HK-2 (cell line): Measurements from ENCODE around the gene SLC25A21.

Experiments used
- DNase-seq: peaks from one replicate; pipeline ENCODE4 v3.0.0-alpha.2; 2018; ENCODE audit not compliant: unreplicated experiment

Gene SLC25A21

DNA sequence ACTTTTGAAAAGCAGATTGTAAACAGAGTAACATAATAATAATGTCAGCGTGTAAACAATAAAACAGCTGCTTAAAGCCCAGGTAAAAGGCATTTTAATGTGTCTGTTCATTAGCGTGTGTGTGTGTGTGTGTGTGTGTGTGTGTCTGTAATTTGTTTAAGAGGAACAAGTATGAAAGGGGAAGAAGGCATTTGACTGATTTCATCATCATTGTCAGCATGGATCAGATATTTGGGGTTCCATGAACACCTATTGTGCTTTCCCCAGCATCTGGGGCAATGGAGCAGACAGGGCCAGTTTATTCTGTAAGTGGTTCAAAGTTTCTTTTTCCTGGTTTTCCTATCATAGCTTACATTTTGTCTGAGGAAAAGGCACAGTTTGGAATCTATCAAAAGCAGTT is 28.9 kb downstream of the SLC25A21 start:
- no peak for DNase-seq

DNA sequence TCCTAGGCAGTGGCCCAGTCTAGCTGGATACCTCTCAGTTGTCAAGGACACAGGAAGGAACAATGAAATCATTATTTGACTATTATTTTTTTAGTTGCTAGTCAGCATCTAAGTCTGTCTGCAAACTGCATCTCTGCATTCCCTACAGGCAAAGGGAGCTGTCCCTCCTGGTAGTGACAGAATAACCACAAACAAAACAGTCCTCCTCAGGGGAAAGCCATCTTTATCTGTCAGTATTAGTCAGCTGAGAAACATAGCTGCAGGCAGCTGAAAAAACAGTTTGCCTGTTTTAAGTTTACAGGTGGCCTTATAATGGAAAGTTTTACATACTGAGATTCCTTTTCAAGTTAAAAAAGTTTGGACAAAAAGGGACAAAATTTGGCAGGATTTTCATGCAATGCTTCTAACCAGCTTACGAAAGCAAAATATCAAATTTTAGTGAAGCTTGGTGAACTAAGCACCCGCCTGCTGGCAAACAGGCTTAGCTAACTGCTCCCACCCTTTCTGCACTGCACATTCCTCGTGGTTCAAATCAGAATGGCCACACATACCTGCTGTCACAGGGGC is 29.5 kb downstream of the SLC25A21 start:
- no peak for DNase-seq

DNA sequence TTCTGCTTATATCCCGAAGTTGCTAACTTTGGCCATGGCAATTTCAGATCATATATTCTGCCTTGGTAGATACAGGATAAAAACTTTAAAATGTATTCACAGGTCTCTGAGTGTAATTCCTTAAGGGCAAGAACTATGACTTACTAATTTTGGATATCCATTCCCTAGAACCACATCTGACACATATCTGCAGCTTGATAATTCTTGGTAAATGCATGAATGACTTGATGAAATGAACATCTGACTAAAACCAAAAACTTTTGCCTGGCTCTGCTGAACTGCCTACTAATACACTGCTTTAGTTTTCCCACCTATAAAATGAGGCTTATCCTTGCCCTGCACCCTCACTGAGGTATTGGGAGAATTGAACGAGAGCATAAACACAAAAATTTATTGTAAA is 32.2 kb downstream of the SLC25A21 start:
- DNase-seq, result no peak

DNA sequence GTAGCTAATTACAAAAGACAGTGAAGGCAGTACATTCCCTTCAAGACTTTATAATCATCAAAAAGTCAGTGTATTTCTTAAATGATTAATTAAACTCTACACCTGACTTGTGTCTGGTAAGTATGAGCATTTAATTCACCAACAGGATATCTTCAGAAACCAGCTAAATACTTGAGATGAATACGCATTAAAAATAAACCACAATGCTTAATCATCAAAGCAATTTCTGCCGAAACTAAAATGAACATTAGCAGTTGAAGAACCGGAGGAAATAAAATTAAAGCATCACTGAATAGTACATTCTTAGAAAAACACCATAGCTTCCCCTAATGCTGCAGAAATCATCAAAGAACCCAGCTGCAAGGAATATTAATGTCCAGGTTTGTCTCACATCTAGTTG is 32.7 kb downstream of the SLC25A21 start:
- DNase-seq, result no peak

DNA sequence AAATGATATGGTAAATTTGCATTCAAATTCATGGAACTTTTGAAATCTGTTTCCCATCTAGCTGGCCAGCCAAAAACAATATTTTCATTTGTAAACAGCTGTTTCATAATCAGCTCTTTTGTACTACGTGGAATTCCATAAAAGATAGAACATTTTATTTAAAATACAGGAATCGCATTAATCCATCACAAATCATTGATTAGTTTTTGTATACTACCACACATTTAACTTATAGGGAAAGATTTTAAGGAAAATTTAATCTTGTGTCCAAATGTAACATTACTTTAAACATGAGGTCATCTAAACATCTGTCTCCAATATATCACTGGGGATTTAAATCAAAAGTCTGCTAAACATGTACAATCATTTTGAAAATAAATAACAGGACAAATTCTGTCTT is 33.5 kb downstream of the SLC25A21 start:
- no peak for DNase-seq

DNA sequence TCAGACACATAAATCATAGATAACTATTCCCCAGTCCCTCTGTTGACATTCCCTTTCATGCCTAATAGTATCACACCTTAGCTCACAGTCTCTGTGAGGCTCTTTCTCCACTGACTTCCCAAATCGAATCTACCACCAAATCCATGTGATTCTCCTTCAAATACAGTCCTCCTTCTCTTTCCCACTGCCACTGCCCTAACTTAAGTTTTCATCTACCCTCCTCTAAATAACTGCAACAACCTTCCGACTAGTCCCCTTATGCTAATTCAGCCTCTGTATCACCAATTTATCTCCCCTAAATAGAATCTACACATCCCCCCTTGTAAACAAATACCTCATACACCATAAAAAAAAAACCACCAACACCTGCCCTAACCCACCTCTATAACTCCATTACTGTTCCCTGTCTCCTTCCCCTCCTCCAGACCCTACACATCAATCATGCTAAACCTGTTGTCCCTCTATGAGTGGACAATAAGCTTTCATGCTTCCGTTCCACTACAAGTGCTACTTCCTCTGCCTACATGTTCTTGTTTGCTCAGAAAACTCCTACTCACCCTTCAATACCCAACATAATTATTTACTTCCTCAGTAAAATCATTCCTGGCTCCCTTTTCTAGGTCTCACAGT is 39.0 kb downstream of the SLC25A21 start:
- no peak for DNase-seq

DNA sequence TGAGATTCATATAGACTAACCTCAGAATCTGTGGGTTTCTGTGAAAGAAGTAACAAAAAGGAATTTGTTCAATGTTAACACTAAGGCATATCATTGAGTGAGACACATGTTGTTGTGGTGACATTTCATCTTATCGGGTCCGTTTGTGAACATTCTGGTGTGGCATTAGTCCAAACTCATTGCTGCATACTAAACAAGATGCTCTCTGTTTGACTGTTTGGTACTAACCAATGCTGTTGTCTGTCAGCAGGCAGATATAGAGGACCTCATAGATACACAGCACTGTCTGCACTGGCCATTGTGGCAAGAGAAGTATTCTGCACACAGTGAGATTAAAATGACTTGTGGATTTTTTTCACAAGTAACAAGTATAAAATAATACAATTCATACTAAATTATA is 41.2 kb downstream of the SLC25A21 start:
- DNase-seq, result no peak

DNA sequence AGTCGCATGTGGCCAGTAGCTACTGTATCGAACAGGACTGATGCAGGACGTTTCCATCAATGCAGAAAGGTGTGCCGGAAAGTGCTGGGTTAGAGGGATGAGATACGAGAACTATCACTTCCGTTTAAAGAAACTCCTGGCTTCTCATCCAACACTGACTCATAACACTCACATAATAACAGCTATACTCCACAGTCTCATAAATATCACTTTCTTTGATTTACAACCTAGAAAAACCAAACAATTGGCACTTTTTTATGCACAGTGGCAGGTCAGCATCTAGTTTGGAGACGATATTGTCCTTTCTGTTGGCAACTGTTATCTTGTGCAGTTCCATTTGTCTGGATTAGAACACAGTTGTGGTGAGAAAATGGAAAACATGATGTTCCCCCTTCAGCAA is 43.4 kb downstream of the SLC25A21 start:
- no peak for DNase-seq

DNA sequence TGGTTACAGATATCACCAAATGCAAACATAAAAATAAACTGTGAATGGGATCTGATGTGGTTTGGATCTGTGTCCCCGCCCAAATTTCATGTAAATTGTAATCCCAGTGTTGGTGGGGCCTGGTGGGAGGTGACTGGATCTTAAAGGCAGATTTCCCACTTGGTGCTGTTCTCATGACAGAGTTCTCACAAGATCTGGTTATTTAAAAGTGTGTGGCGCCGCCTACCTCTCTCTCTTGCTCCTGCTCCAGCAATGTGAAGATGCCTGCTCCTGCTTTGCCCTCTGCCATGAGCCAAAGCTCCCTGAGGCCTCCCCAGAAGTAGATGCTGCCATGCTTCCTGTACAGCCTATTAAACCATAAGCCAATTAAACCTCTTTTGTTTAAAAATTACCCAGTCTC is 47.8 kb downstream of the SLC25A21 start:
- peak; percentile 3 for DNase-seq

DNA sequence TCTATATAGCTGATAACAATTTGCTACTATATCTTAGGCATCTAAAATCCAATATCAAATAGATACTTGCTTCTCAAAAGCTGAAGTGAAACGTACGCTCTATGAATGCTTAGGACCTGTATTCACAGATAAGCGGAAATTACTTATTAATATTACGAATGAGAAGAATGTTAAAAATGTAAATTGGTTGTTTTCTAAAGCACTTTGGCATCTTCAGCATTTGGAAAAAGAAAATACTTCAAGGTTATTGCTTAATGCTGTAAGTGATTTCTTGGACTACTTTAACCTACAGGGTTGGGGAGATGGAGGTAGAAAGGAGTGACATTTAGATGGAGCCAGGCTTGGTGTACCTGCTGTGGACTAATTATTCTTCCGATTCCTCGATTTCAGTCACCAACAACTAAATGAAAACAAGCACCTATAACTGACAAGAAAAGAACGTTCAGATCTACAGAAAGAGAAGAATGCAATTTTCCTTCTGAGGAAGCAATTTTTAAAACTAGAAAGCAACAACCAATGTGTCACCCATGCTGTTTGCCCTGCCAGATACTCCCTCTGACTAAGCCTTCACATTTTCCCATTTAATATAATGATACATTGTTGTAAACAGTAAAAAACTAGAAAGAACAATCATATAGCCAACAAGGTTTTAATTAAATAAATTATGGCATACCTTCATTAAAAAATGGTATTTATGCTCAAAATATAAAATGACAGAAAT is 49.3 kb downstream of the SLC25A21 start:
- DNase-seq, result no peak

DNA sequence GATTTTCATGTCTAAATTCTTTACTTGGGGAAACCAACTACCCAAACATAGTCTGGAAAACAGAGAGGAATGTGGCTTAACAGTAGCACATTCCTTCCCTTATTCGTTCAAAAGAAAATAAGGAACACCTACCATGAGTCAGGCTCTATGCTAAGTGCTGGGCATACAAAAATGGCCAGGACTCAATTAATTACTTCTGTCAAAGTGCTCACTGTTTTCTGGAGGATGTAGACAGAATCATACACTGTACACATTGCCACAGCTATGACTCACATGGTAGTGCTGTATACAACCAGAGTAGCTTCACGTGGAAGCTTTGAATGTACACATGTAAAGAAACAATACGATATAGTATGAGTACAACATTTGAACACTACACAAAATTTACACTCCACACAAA is 50.1 kb downstream of the SLC25A21 start:
- DNase-seq, result no peak

DNA sequence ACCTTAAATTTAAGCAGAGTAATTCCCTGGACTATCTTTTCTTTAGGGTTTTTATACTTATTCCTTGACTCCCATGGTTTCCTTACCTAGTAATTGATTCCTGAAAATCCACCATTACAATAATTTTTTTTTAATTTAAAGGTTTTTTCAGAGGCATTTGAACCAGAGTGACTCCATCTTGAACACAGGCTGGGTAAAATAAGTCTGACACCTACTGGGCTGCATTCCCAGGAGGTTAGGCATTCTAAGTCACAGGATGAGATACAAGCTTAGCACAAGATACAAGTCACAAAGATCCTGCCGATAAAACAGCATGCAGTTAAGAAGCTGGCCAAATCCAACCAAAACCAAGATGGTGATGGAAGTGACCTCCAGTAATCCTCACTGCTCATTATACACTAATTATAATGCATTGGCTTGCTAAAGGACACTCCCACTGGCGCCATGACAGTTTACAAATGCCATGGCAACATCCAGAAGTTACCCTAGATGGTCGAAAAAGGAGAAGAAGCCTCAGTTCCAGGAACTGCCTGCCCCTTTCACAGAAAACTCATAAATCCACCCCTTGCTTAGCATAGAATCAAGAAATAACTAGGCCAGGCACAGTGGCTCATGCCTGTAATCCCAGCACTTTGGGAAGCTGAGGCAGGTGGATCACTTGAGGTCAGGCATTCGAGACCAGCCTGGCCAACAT is 53.6 kb downstream of the SLC25A21 start:
- DNase-seq, result no peak

DNA sequence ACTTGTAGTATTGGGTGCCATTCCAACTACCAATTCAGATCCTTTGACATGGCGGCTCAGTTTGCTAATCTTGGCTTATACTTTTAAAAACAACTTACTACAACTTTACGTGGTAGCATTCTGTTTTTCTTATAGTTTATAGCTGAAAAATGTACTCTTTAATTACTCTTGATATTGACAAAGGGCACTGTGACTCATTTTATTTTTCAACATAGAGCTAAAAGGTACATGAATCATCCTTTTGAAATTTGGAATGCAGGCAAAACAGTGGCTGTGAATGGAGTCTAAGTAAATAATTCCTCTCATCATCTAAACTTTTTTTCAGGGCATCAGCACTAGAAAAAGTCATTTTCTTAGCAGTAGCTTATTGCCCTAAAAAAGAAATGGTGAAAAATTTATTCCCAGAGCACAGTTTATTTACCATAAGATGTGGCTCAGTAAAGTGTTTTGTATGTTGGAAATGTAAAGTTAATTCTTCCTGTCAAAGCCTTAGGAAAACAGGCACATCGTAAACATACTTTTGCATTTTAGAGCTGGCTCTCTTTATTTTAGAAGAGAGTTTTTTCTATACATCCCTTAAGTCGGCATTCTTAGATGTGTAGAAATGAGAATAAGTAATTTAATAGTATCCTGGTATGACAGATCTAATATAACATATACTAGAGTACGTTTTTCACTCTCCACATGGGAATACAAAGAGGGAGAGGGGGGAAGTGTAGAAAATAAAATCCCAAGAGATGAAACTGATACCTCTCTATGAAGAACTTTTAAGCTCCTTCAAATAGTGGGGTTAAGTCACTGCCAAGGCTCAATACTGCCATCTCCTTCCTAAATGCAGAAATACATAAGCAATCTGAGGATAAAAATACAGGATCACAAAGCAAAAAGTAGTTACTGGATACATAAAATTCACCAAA is 55.2 kb downstream of the SLC25A21 start:
- no peak for DNase-seq

DNA sequence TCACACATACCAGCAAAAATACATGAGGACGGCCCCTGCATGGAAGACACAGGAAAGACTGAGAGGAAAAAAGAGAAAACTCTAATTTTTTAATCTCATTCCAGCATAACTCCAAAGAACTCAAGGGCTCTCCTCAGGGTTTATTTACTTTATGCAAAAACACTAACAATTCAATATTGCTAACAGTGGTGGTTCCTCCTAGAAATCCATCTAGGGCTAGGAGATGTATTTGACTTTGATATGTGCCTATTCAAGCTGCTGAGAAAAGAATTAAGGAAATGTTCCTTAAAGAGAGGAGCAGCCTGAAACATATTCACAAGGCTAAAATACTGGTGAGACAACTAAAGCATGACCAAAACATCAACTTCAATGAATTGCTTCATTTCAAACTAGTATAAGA is 57.0 kb downstream of the SLC25A21 start:
- no peak for DNase-seq

DNA sequence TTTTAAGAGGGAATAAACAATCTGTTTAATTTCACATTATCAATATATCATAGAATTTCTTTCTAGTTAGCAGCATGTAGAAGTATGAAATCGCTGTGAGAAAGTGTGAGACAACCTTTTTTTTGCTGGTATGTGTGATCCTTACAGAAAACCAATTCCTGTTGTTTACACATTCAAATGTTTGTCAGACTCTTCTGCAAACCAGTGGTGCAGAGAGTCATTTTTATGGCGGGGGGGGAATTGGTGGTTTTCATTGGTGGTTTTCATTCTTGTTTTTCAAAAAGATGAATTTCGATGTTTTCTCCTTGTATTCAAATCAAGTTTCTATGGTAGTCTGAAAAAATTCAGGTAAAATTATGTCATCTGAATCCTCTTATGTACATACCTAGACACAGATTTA is 57.8 kb downstream of the SLC25A21 start:
- no peak for DNase-seq

DNA sequence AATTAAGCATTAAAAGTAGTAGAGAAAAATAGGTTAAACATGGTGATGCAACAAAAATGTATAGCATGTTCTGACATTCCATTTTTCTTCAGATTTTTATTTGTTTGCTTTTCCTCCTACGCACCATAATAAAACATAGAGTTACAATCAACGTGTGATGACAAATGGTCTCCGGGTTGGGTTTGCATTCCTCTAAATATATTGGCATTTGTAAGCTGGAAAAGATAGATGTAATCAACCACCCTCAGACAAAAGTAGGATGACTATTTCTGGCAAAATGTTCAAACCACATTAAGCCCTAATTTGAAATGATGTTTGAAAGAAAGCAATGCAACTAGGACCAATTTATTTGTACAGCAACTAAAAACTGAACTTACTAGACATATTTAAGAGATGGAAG is 58.4 kb downstream of the SLC25A21 start:
- DNase-seq, result no peak

DNA sequence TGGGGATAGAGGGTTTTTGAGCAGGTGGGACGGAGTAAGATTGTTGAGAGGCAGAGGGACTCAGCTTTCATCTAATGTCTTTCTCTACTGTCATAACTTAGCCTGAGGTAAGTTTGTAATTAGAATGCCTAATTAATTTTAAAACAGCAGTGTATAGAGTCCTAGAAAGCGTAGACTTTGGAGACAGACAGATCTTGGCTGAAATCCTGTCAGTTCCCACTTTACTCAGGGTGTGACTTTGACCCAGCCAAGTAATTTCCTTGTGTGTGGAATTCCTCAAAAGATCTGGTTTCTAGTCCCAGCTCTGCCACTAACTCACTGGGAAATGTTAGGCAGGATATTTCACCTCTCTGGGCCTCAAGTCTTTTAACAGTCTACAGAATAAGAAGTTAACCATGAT is 74.3 kb downstream of the SLC25A21 start:
- DNase-seq, result no peak

DNA sequence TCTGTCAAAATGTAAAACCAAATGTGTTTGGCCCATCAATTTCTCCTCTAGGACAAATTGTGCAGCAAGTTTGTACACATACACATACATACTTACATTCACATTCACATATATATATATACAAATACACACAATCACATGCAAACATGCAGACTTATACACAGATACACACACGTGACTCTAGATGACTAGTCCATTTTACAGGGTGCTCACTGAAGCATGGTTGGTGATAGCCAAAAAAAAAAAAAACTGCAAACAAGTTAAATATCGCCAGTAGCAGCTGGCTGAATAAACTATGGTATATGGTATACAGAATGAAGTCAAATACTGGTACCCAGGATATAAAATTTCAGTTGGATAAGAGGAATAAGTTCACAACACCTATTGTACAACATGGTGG is 77.9 kb downstream of the SLC25A21 start:
- no peak for DNase-seq

DNA sequence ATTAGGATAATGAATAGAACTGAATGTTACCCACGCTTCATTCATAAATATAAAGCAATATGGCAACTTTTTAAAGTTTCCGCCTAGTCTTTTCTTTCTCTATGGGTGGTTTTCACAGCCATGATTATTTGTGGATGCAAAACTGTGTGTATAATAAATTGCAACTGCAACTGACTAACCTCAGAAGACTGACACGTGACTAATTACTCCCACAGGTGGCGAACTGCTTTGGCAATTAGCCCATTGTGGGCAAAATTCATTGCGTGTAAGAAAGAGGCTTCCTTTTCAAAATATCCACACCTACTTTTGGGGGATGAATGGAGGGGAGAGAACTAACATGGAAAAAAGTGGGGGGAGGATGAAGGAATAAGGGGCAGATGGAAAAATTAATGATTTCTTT is 79.0 kb downstream of the SLC25A21 start:
- DNase-seq, result no peak

DNA sequence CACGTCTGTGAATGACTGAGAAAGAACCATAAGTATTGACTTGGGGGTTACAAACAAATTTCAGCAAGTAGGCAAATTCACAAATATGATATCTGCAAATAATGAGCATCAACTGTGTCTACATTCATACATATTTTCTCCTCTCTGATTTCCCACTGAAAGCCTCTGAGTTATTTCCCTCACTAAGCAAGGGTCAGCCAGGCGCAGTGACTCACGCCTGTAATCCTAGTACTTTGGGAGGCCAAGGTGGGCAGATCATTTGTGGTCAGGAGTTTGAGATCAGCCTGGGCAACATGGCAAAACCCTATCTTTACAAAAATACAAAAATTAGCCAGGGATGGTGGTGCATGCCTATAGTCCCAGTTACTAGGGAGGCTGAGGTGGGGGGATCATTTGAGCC is 80.8 kb downstream of the SLC25A21 start:
- no peak for DNase-seq

DNA sequence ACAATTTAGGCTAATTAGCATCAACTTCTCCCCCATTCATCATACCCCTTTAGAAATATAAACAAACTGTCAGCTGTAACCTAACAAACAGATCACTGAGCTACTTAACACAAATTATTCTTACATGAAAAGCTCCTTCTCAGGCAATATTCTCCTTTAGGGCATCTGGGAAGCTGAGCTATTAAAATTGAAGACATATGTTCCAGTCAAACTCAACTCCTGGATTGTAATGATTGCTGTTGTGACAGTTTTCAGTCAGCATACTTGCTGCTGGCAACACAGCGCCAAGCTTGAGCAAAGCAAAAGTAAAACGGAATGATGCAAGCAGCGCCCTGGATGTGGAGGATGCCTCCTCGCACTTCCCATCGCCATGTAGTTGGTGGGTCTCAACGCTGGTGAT is 82.4 kb downstream of the SLC25A21 start:
- no peak for DNase-seq

DNA sequence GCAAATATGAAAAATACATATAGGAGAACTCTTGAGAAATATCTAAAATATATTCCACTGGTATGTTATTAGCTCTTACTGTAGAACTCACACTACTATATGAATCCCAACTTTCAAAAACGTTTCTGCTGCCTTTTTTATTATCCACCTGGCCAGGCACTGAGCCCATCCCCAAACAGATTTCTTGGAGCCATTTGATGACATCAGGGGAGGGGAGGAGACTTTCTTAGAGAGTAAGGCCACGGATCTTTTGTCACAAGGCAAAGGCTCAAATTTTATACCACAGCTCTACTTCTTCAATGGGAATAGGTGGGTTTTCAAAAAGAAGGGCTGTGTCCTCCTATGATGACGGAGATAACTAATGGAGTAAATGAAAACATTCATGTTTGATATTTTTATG is 83.0 kb downstream of the SLC25A21 start:
- DNase-seq, result no peak
